Measurements from ENCODE around the gene P2RY8.

DNA sequence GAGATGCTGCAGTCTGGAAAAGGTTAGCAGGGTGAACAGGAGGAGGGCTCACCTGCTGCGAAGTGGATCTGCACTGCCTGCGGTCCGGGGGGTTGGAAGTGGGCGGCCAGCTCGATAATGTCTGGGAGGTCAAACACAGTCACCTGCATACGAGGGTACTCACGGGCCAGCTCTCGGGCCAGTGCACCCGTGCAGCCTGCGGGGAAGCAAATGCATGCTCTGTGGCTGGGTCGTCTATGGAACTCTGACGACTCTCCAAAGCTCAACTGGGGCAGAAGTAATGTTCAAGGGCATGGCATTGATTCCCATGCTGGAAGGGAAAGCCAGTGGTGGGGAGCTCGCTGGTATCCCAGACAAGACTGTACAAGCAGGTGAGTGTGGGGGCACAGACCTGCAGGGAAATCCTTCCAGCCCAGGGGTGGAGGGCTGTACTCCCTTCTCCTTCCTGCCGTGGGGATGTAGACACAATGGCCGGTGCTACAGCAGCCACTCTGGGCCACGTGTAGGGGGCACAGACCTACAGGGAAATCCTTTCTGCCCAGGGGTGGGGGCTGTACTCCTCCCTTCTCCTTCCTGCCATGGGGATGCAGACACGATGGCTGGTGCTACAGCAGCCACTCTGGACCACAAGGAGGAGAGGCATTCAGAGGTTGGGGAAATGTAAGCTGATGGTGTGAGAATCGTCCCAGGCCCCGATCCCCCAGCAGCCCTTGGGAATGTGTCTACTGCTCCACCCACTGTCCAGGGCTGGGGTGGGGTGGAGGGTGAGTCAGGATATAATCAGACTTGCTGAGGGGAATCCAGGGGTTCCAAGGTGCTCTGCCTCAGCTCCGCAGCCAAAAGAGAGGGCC lies 118.8 kb downstream of the P2RY8 start:
- TF ChIP-seq, protein P1, sequence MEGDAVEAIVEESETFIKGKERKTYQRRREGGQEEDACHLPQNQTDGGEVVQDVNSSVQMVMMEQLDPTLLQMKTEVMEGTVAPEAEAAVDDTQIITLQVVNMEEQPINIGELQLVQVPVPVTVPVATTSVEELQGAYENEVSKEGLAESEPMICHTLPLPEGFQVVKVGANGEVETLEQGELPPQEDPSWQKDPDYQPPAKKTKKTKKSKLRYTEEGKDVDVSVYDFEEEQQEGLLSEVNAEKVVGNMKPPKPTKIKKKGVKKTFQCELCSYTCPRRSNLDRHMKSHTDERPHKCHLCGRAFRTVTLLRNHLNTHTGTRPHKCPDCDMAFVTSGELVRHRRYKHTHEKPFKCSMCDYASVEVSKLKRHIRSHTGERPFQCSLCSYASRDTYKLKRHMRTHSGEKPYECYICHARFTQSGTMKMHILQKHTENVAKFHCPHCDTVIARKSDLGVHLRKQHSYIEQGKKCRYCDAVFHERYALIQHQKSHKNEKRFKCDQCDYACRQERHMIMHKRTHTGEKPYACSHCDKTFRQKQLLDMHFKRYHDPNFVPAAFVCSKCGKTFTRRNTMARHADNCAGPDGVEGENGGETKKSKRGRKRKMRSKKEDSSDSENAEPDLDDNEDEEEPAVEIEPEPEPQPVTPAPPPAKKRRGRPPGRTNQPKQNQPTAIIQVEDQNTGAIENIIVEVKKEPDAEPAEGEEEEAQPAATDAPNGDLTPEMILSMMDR (IDR thresholded peaks at IDR 0.05; ENCODE audit: low read depth, low read length, poor library complexity, severe bottlenecking): no peak
- no peak for TF ChIP-seq EZH2phosphoT487 (IDR thresholded peaks at IDR 0.05; ENCODE audit: borderline replicate concordance, low read length)

Data from DOHH2 (cell line).